HL-60 (cell line): ENCODE data around the gene DHFR.

Experiments
- DNase-seq, 2 experiments: peaks; one replicate each; pipeline ENCODE4 v3.0.0-alpha.2; 2010 to 2020; ENCODE audit warnings: low read depth in 1 of 2, low spot score in 1 of 2
- H3K27ac ChIP-seq: fragments of 250-450 bp; sonication (Bioruptor Pico); replicated peaks from 2 replicates; pipeline ENCODE4 v1.5.1; 2020; ENCODE audit warnings: mild to moderate bottlenecking, moderate library complexity
- H3K27me3 ChIP-seq: fragments of 250-450 bp; sonication (Bioruptor Pico); 2 replicates; pipeline ENCODE4 v1.5.1; 2021; ENCODE audit warnings: mild to moderate bottlenecking, moderate library complexity; ENCODE audit not compliant: insufficient read depth, poor library complexity, severe bottlenecking
- H3K4me3 ChIP-seq: replicated peaks from 2 replicates; pipeline ENCODE4 v1.5.1; 2011; ENCODE audit warnings: mild to moderate bottlenecking, control low read depth, low read length; ENCODE audit not compliant: insufficient read depth
- CTCF ChIP-seq: IDR thresholded peaks from one replicate; pipeline ENCODE4 v1.5.1; 2011; ENCODE audit warnings: low read length, control low read depth, inconsistent platforms; ENCODE audit not compliant: insufficient read depth
- GABPA ChIP-seq: IDR thresholded peaks from 2 replicates; pipeline ENCODE4 v1.6.1; 2012; ENCODE audit warnings: low read depth
- POLR2AphosphoS5 ChIP-seq: IDR thresholded peaks from 2 replicates; pipeline ENCODE4 v1.6.1; 2012; ENCODE audit warnings: low read depth
- SPI1 ChIP-seq: IDR thresholded peaks from 2 replicates; pipeline ENCODE4 v1.6.1; 2012; ENCODE audit warnings: low read depth, mild to moderate bottlenecking, borderline replicate concordance
- TF ChIP-seq, protein P1 (sequence below): IDR thresholded peaks from 2 replicates; pipeline ENCODE4 v1.6.1; 2012; ENCODE audit warnings: low read depth; ENCODE audit not compliant: insufficient replicate concordance

DHFR gene

GRCh38 chr5:80619086-80619485, 35.7 kb downstream of the DHFR start:
- H3K27me3 ChIP-seq, result no peaks in the 10 kb centered on the region
- H3K27ac ChIP-seq, result no peak overlapping the region
- H3K4me3 ChIP-seq, result no peak overlapping the region
- TF ChIP-seq POLR2AphosphoS5 (no peak), SPI1 (no peak), GABPA (no peak), CTCF (no peak)
- TF ChIP-seq, protein P1, sequence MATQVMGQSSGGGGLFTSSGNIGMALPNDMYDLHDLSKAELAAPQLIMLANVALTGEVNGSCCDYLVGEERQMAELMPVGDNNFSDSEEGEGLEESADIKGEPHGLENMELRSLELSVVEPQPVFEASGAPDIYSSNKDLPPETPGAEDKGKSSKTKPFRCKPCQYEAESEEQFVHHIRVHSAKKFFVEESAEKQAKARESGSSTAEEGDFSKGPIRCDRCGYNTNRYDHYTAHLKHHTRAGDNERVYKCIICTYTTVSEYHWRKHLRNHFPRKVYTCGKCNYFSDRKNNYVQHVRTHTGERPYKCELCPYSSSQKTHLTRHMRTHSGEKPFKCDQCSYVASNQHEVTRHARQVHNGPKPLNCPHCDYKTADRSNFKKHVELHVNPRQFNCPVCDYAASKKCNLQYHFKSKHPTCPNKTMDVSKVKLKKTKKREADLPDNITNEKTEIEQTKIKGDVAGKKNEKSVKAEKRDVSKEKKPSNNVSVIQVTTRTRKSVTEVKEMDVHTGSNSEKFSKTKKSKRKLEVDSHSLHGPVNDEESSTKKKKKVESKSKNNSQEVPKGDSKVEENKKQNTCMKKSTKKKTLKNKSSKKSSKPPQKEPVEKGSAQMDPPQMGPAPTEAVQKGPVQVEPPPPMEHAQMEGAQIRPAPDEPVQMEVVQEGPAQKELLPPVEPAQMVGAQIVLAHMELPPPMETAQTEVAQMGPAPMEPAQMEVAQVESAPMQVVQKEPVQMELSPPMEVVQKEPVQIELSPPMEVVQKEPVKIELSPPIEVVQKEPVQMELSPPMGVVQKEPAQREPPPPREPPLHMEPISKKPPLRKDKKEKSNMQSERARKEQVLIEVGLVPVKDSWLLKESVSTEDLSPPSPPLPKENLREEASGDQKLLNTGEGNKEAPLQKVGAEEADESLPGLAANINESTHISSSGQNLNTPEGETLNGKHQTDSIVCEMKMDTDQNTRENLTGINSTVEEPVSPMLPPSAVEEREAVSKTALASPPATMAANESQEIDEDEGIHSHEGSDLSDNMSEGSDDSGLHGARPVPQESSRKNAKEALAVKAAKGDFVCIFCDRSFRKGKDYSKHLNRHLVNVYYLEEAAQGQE, result no peak
- DNase-seq, result no peak

GRCh38 chr5:80618438-80618837, 36.3 kb downstream of the DHFR start:
- TF ChIP-seq CTCF, result no peak
- TF ChIP-seq GABPA, result no peak
- no peak for TF ChIP-seq POLR2AphosphoS5
- no peak for TF ChIP-seq SPI1
- TF ChIP-seq, protein P1, result no peak
- no peak for DNase-seq
- H3K27me3 ChIP-seq, result no peaks in the 10 kb centered on the region
- no peak overlapping the region for H3K27ac ChIP-seq
- H3K4me3 ChIP-seq, result no peak overlapping the region

DNA sequence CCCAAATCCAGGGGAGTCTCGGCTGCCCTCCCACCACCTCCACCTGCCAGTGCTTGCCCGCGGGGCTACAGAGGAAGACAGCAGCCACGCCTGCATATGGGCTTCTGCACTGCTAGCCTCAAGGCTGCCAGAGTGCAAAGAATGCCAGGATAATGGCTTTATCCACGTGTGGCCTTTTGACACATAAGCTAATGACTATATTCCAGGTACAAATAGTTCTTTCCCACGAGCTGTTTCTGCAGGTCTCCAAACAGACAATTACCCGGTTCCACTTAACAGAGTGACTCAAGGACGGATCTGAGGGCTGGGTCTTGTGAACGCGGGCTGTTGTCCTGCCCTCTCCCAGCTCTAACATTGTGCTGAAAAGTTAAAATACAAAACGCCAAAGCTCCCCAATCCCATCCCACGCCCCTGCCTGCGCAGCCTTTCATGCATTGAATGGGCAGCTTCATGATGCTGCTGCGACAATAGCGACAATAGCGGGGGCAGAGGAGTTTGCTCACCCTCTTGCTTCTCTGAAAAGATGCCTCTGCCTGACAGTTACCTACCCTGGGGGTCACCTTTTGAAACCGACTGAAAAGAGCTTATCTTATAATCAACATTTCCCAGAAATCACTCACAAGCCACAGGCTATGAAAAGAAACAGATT, 39.4 kb downstream of the DHFR start:
- H3K4me3 ChIP-seq, result no peak overlapping the region
- no peak overlapping the region for H3K27ac ChIP-seq
- TF ChIP-seq SPI1, result no peak
- TF ChIP-seq POLR2AphosphoS5, result no peak
- no peak for TF ChIP-seq GABPA
- no peak for TF ChIP-seq CTCF
- TF ChIP-seq, protein P1, result no peak
- DNase-seq, result no peak
- no peaks in the 10 kb centered on the region for H3K27me3 ChIP-seq
